ENCODE data around the gene ELF1.

DNA sequence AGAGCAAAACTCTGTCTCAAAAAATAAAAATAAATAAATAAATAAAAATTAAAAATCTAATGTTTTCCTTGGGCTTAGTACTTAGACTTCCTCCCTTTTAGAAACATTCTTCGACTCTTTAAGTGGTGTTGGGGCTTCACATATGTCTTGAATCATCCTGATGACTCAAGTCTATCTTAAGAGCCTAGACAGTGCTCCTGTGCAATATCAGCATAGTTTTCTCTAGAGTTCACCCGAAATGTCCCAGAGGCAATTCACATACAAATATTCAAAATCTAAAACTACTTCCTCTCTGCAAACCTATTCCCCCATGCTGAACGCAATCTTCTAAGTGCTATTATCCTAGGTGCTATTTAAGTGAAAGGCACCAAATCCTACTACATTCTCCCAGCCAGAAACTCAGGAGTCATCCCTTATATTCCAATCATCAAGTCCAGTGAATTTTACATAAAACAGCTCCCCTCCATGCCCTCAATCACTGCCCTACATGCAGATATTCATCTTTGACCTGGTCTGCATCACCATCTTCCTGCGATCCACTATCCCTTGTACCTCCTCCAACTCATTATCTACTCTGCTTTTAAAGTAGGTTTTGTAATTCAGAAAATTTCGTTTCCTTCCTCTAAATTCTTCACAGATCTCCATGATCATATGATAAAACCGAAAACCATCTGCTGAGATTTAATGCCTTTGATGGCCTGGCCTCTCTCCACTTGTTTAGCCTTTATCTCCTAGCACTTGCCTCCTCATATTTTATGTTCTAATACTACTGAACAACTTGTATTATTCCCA is 102.7 kb downstream of the ELF1 start:
- TF ChIP-seq, protein P1, sequence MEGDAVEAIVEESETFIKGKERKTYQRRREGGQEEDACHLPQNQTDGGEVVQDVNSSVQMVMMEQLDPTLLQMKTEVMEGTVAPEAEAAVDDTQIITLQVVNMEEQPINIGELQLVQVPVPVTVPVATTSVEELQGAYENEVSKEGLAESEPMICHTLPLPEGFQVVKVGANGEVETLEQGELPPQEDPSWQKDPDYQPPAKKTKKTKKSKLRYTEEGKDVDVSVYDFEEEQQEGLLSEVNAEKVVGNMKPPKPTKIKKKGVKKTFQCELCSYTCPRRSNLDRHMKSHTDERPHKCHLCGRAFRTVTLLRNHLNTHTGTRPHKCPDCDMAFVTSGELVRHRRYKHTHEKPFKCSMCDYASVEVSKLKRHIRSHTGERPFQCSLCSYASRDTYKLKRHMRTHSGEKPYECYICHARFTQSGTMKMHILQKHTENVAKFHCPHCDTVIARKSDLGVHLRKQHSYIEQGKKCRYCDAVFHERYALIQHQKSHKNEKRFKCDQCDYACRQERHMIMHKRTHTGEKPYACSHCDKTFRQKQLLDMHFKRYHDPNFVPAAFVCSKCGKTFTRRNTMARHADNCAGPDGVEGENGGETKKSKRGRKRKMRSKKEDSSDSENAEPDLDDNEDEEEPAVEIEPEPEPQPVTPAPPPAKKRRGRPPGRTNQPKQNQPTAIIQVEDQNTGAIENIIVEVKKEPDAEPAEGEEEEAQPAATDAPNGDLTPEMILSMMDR (IDR thresholded peaks at IDR 0.05) = no peak
- no peak for TF ChIP-seq SOX15 (CRISPR knock-in tag; IDR thresholded peaks at IDR 0.05)
- TF ChIP-seq, protein P2, sequence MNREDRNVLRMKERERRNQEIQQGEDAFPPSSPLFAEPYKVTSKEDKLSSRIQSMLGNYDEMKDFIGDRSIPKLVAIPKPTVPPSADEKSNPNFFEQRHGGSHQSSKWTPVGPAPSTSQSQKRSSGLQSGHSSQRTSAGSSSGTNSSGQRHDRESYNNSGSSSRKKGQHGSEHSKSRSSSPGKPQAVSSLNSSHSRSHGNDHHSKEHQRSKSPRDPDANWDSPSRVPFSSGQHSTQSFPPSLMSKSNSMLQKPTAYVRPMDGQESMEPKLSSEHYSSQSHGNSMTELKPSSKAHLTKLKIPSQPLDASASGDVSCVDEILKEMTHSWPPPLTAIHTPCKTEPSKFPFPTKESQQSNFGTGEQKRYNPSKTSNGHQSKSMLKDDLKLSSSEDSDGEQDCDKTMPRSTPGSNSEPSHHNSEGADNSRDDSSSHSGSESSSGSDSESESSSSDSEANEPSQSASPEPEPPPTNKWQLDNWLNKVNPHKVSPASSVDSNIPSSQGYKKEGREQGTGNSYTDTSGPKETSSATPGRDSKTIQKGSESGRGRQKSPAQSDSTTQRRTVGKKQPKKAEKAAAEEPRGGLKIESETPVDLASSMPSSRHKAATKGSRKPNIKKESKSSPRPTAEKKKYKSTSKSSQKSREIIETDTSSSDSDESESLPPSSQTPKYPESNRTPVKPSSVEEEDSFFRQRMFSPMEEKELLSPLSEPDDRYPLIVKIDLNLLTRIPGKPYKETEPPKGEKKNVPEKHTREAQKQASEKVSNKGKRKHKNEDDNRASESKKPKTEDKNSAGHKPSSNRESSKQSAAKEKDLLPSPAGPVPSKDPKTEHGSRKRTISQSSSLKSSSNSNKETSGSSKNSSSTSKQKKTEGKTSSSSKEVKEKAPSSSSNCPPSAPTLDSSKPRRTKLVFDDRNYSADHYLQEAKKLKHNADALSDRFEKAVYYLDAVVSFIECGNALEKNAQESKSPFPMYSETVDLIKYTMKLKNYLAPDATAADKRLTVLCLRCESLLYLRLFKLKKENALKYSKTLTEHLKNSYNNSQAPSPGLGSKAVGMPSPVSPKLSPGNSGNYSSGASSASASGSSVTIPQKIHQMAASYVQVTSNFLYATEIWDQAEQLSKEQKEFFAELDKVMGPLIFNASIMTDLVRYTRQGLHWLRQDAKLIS (CRISPR knock-in tag; IDR thresholded peaks at IDR 0.05; ENCODE audit: borderline replicate concordance) = no peak
- TF ChIP-seq, protein P3, sequence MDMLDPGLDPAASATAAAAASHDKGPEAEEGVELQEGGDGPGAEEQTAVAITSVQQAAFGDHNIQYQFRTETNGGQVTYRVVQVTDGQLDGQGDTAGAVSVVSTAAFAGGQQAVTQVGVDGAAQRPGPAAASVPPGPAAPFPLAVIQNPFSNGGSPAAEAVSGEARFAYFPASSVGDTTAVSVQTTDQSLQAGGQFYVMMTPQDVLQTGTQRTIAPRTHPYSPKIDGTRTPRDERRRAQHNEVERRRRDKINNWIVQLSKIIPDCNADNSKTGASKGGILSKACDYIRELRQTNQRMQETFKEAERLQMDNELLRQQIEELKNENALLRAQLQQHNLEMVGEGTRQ (CRISPR knock-in tag; IDR thresholded peaks at IDR 0.05) = no peak
- TF ChIP-seq TP53 (CRISPR knock-in tag; IDR thresholded peaks at IDR 0.05) = no peak
- no peak for TF ChIP-seq IRF2 (CRISPR knock-in tag; IDR thresholded peaks at IDR 0.05; ENCODE audit: borderline replicate concordance, low read depth)
- TF ChIP-seq, protein P4, sequence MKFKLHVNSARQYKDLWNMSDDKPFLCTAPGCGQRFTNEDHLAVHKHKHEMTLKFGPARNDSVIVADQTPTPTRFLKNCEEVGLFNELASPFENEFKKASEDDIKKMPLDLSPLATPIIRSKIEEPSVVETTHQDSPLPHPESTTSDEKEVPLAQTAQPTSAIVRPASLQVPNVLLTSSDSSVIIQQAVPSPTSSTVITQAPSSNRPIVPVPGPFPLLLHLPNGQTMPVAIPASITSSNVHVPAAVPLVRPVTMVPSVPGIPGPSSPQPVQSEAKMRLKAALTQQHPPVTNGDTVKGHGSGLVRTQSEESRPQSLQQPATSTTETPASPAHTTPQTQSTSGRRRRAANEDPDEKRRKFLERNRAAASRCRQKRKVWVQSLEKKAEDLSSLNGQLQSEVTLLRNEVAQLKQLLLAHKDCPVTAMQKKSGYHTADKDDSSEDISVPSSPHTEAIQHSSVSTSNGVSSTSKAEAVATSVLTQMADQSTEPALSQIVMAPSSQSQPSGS (CRISPR knock-in tag; IDR thresholded peaks at IDR 0.05; ENCODE audit: borderline replicate concordance, low read depth) = no peak
- TF ChIP-seq, protein P5, sequence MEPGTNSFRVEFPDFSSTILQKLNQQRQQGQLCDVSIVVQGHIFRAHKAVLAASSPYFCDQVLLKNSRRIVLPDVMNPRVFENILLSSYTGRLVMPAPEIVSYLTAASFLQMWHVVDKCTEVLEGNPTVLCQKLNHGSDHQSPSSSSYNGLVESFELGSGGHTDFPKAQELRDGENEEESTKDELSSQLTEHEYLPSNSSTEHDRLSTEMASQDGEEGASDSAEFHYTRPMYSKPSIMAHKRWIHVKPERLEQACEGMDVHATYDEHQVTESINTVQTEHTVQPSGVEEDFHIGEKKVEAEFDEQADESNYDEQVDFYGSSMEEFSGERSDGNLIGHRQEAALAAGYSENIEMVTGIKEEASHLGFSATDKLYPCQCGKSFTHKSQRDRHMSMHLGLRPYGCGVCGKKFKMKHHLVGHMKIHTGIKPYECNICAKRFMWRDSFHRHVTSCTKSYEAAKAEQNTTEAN (CRISPR knock-in tag; IDR thresholded peaks at IDR 0.05) = no peak
- TF ChIP-seq, protein P6, sequence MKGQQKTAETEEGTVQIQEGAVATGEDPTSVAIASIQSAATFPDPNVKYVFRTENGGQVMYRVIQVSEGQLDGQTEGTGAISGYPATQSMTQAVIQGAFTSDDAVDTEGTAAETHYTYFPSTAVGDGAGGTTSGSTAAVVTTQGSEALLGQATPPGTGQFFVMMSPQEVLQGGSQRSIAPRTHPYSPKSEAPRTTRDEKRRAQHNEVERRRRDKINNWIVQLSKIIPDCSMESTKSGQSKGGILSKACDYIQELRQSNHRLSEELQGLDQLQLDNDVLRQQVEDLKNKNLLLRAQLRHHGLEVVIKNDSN (CRISPR knock-in tag; IDR thresholded peaks at IDR 0.05) = no peak
- no peak for TF ChIP-seq SP1 (CRISPR knock-in tag; conservative IDR thresholded peaks at IDR 0.05)
- no peak for TF ChIP-seq ZNF121 (CRISPR knock-in tag; IDR thresholded peaks at IDR 0.05)
- TF ChIP-seq, protein P7, sequence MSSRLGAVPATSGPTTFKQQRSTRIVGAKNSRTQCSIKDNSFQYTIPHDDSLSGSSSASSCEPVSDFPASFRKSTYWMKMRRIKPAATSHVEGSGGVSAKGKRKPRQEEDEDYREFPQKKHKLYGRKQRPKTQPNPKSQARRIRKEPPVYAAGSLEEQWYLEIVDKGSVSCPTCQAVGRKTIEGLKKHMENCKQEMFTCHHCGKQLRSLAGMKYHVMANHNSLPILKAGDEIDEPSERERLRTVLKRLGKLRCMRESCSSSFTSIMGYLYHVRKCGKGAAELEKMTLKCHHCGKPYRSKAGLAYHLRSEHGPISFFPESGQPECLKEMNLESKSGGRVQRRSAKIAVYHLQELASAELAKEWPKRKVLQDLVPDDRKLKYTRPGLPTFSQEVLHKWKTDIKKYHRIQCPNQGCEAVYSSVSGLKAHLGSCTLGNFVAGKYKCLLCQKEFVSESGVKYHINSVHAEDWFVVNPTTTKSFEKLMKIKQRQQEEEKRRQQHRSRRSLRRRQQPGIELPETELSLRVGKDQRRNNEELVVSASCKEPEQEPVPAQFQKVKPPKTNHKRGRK (CRISPR knock-in tag; IDR thresholded peaks at IDR 0.05; ENCODE audit: borderline replicate concordance) = no peak

Data from WTC11 (cell line).